Keratinocyte (primary cell): ENCODE measurements around the gene IWS1. TPM values are rescaled to one million over a fixed set of nuclear protein-coding genes. Genes with fewer than 3 reads are reported as not detected.

ENCODE experiments used
- DNase-seq: peaks from one replicate; pipeline ENCODE4 v3.0.0-alpha.2; 2011; ENCODE audit warnings: low read depth, missing footprints, low spot score
- FAIRE-seq: peaks from 2 replicates; lab custom pipeline; 2011; peaks lifted over from hg19 to GRCh38; lab: Jason Lieb, UNC
- H2AFZ ChIP-seq: 2 replicates; pipeline ENCODE4 v1.6.0; 2012; ENCODE audit warnings: low read length, control low read depth, inconsistent platforms; ENCODE audit not compliant: control insufficient read depth
- H3K27ac ChIP-seq: 2 replicates; pipeline ENCODE4 v1.5.1; 2011; ENCODE audit warnings: low read length; ENCODE audit not compliant: control insufficient read depth, insufficient read depth
- H3K27me3 ChIP-seq: 3 replicates; pipeline ENCODE4 v1.6.0; 2011; ENCODE audit warnings: low read length; ENCODE audit not compliant: control insufficient read depth, insufficient read depth; ENCODE audit errors: extremely low read depth
- H3K36me3 ChIP-seq, 2 experiments: 2 replicates in 1 of 2; 3 replicates in 1 of 2; pipeline ENCODE4 v1.5.1; 2011; ENCODE audit warnings: low read length in 2 of 2, mild to moderate bottlenecking in 1 of 2; ENCODE audit not compliant: control insufficient read depth in 2 of 2, insufficient read depth in 2 of 2; ENCODE audit errors: extremely low read depth in 1 of 2
- H3K4me1 ChIP-seq: 3 replicates; pipeline ENCODE4 v1.5.1; 2011; ENCODE audit warnings: low read length; ENCODE audit not compliant: control insufficient read depth, insufficient read depth; ENCODE audit errors: extremely low read depth
- H3K4me2 ChIP-seq: 3 replicates; pipeline ENCODE4 v1.6.0; 2011; ENCODE audit warnings: low read depth, low read length; ENCODE audit not compliant: control insufficient read depth, insufficient read depth; ENCODE audit errors: extremely low read depth
- H3K4me3 ChIP-seq, 3 experiments: fragments of 200-600 bp in 1 of 3; sonication (generic) in 1 of 3; 2 replicates in 2 of 3; 3 replicates in 1 of 3; pipeline ENCODE4 v1.5.1; 2011 to 2016; ENCODE audit warnings: low read length in 3 of 3, mild to moderate bottlenecking in 3 of 3, control low read depth in 2 of 3, inconsistent platforms in 1 of 3, low read depth in 1 of 3, mixed read lengths in 1 of 3, mixed run types in 1 of 3, moderate library complexity in 1 of 3; ENCODE audit not compliant: control insufficient read depth in 2 of 3, insufficient read depth in 2 of 3; ENCODE audit errors: extremely low read depth in 1 of 3
- H3K79me2 ChIP-seq: 2 replicates; pipeline ENCODE4 v1.6.0; 2012; ENCODE audit warnings: low read length; ENCODE audit not compliant: control insufficient read depth, insufficient read depth
- H3K9ac ChIP-seq: 3 replicates; pipeline ENCODE4 v1.6.0; 2011; ENCODE audit warnings: low read length; ENCODE audit not compliant: control insufficient read depth, insufficient read depth; ENCODE audit errors: extremely low read depth
- H3K9me1 ChIP-seq: 3 replicates; pipeline ENCODE4 v1.6.0; 2011; ENCODE audit warnings: low read length; ENCODE audit not compliant: control insufficient read depth, insufficient read depth; ENCODE audit errors: extremely low read depth
- H3K9me3 ChIP-seq: 2 replicates; pipeline ENCODE4 v1.5.1; 2012; ENCODE audit warnings: low read depth, low read length; ENCODE audit not compliant: control insufficient read depth
- H4K20me1 ChIP-seq: 3 replicates; pipeline ENCODE4 v1.6.0; 2011; ENCODE audit warnings: low read length; ENCODE audit not compliant: control insufficient read depth, insufficient read depth; ENCODE audit errors: extremely low read depth
- EZH2 ChIP-seq: IDR thresholded peaks from one replicate; pipeline ENCODE4 v1.6.1; 2012; ENCODE audit warnings: inconsistent platforms, mild to moderate bottlenecking, low read length, moderate library complexity
- dilution Hi-C: fragments of 300-500 bp; cut with MboI; formaldehyde crosslinking; loops from one replicate; pipeline ENCODE4 v1.7.0; 2020; ENCODE audit warnings: low sequenced_read_pairs; ENCODE audit not compliant: extremely low pct_ligation_motif_present
- polyA plus RNA-seq, 5 experiments: library from polyadenylated mRNA; depleted of rRNA in 3 of 5; stranded (reverse) in 3 of 5; stranded (forward) in 1 of 5; unstranded in 1 of 5; fragments of >200 nt; gene quantifications; 1 replicate in 1 of 5; 2 replicates in 3 of 5; 3 replicates in 1 of 5; pipeline versions ENCODE4 v1.2.1 to v1.2.3, GENCODE V29; 2011 to 2012; ENCODE audit warnings: missing spikeins in 2 of 5, low read depth in 1 of 5, low replicate concordance in 1 of 5
- TF ChIP-seq, protein P1 (sequence below), 3 experiments: IDR thresholded peaks in 1 of 3; conservative IDR thresholded peaks in 1 of 3; optimal IDR thresholded peaks in 1 of 3; 2 replicates in 2 of 3; 3 replicates in 1 of 3; pipeline versions ENCODE3 to v1.5.1; 2011; ENCODE audit warnings: low read length in 3 of 3, mild to moderate bottlenecking in 3 of 3, moderate library complexity in 2 of 3, control low read depth in 1 of 3, inconsistent platforms in 1 of 3; ENCODE audit not compliant: insufficient read depth in 2 of 3; ENCODE audit errors: extremely low read depth in 1 of 3

Gene IWS1
- polyA plus RNA-seq, 1 donor (not counting 4 experiments of a cell fraction or from before 2014, with no cell fraction given), result 52.0 TPM

DNA sequence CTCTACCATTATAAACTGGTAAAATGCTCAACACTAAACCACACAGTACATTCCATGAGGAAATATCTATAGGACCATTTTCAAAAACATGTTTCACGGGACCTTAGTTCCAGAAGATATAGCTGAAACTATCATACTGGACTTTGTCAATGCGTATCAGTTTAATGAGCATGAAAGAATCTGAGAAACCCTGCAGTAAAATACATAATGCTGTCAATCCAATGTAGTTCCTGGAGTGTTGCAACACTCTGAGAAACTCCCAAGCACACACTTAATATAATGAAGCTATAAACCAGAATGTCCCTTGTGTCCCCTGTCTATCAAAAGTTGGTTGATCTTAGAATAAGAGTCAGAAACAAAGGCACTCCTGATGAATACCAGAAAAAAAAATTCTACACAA lies 16.2 kb downstream of the IWS1 start:
- TF ChIP-seq, protein P1, sequence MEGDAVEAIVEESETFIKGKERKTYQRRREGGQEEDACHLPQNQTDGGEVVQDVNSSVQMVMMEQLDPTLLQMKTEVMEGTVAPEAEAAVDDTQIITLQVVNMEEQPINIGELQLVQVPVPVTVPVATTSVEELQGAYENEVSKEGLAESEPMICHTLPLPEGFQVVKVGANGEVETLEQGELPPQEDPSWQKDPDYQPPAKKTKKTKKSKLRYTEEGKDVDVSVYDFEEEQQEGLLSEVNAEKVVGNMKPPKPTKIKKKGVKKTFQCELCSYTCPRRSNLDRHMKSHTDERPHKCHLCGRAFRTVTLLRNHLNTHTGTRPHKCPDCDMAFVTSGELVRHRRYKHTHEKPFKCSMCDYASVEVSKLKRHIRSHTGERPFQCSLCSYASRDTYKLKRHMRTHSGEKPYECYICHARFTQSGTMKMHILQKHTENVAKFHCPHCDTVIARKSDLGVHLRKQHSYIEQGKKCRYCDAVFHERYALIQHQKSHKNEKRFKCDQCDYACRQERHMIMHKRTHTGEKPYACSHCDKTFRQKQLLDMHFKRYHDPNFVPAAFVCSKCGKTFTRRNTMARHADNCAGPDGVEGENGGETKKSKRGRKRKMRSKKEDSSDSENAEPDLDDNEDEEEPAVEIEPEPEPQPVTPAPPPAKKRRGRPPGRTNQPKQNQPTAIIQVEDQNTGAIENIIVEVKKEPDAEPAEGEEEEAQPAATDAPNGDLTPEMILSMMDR (optimal IDR thresholded peaks at IDR 0.05 in 1 of 3, IDR thresholded peaks at IDR 0.05 in 1 of 3, conservative IDR thresholded peaks at IDR 0.05 in 1 of 3; ENCODE audit: extremely low read depth in 1 of 3, insufficient read depth in 2 of 3, low read length in 3 of 3), result no peak
- TF ChIP-seq EZH2, result no peak
- H3K4me3 ChIP-seq, result no peak overlapping the region
- DNase-seq (no peak), FAIRE-seq (no peak)
- dilution Hi-C loops, result no loop called here
- H3K4me1 ChIP-seq, result peaks cover 13% of the 10 kb centered on the region
- H2AFZ ChIP-seq, result no peak overlapping the region
- H3K36me3 ChIP-seq, result peaks cover 8 to 9% of the 10 kb centered on the region in 2 experiments
- H3K27me3 ChIP-seq, result no peaks in the 10 kb centered on the region
- H4K20me1 ChIP-seq, result peaks cover 8% of the 10 kb centered on the region
- no peak overlapping the region for H3K9ac ChIP-seq
- H3K79me2 ChIP-seq, result peaks cover 83% of the 10 kb centered on the region
- peaks cover 3% of the 10 kb centered on the region for H3K9me1 ChIP-seq
- no peaks in the 10 kb centered on the region for H3K9me3 ChIP-seq
- no peak overlapping the region for H3K27ac ChIP-seq
- H3K4me2 ChIP-seq, result no peak overlapping the region

- Histone ChIP-seq H3K9me1 (no peaks in the 10 kb centered on the region), H3K9me3 (no peaks in the 10 kb centered on the region), H3K27me3 (no peaks in the 10 kb centered on the region), H2AFZ (no peak overlapping the region), H3K27ac (peak overlapping the region; percentile 43), H3K9ac (no peak overlapping the region), H3K4me1 (peaks cover 13% of the 10 kb centered on the region), H3K4me2 (peak overlapping the region; percentile 24), H3K4me3 (no peak overlapping the region), H3K79me2 (peaks cover 78% of the 10 kb centered on the region), H3K36me3 (peaks cover 12 to 14% of the 10 kb centered on the region in 2 experiments), H4K20me1 (peaks cover 8% of the 10 kb centered on the region)
- peak; percentile 98 for FAIRE-seq
- DNase-seq, result peak; percentile 84
- TF ChIP-seq, protein P1 (optimal IDR thresholded peaks at IDR 0.05 in 1 of 3, IDR thresholded peaks at IDR 0.05 in 1 of 3, conservative IDR thresholded peaks at IDR 0.05 in 1 of 3; ENCODE audit: extremely low read depth in 1 of 3, insufficient read depth in 2 of 3, low read length in 3 of 3), result no peak
- no peak for TF ChIP-seq EZH2
- dilution Hi-C loops, result no loop called here
Observed at GRCh38 chr2:127508631-127509034, 17.7 kb downstream of the IWS1 start.
